Neural crest cell (in vitro differentiated cells): ENCODE results near the gene TTI1. TPM values are rescaled to one million over a fixed set of nuclear protein-coding genes. Genes with fewer than 3 reads are reported as not detected.
"Not testable (repeated sequence)": the region's sequence is repeated elsewhere in the genome, so short reads cannot be mapped to it uniquely, and the experiment has no call there.

Experiments
- DNase-seq: peaks from one replicate; pipeline ENCODE4 v3.0.0; 2021; ENCODE audit warnings: low read depth, mixed read lengths, low spot score
- H3K27ac Mint-ChIP-seq: one replicate; pipeline ENCODE4 v1.8.0; 2021; ENCODE audit warnings: mild to moderate bottlenecking, mixed read lengths; ENCODE audit not compliant: unreplicated experiment
- H3K27me3 Mint-ChIP-seq: 2 replicates; pipeline ENCODE4 v1.8.0; 2021; ENCODE audit warnings: low read depth, mild to moderate bottlenecking, mixed read lengths
- H3K36me3 Mint-ChIP-seq: 2 replicates; pipeline ENCODE4 v1.8.0; 2021; ENCODE audit warnings: low read depth, mild to moderate bottlenecking, mixed read lengths
- H3K4me1 Mint-ChIP-seq: 2 replicates; pipeline ENCODE4 v1.8.0; 2021; ENCODE audit warnings: mixed read lengths
- H3K4me3 Mint-ChIP-seq: one replicate; pipeline ENCODE4 v1.8.0; 2021; ENCODE audit warnings: mild to moderate bottlenecking, mixed read lengths
- H3K9me3 Mint-ChIP-seq: 2 replicates; pipeline ENCODE4 v1.8.0; 2021; ENCODE audit warnings: mixed read lengths
- total RNA-seq: library from RNA; stranded (reverse); gene quantifications from 2 replicates; pipeline ENCODE4 v1.2.1, GENCODE V29; 2021
- TF ChIP-seq, protein P1 (sequence below): fragments of 200-600 bp; sonication (generic); conservative IDR thresholded peaks from 2 replicates; pipeline ENCODE4 v1.5.0; 2021; ENCODE audit warnings: antibody characterized with exemption, mild to moderate bottlenecking

The TTI1 gene
- total RNA-seq, 1 donor from 2014 or later = 52.9 TPM

DNA sequence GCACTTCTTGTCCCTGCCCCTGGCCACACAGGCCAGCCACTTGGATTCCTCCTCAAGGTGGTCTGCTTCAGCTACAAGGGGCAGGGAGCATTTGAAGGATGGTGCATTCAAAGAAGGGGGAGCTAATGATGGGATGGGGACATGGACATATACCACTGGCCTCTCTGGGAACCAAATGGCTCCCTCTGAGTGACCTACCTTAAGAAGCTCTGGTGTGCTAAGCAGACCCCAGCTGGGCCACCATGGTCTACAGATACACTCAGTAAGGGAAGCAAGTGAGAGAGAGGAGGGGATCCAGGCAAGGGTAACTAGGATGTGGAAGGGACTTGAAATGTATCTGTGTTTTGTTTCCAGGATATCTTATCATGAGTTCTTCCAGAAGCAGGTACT is 62.4 kb downstream of the TTI1 start:
- Mint-ChIP-seq H3K27ac (peak overlapping the region; percentile 76), H3K4me3 (no peak overlapping the region), H3K4me1 (peaks cover 5% of the 10 kb centered on the region), H3K9me3 (peaks cover 10% of the 10 kb centered on the region), H3K27me3 (peaks cover 4% of the 10 kb centered on the region), H3K36me3 (peaks cover 8% of the 10 kb centered on the region)
- DNase-seq = no peak
- TF ChIP-seq, protein P1, sequence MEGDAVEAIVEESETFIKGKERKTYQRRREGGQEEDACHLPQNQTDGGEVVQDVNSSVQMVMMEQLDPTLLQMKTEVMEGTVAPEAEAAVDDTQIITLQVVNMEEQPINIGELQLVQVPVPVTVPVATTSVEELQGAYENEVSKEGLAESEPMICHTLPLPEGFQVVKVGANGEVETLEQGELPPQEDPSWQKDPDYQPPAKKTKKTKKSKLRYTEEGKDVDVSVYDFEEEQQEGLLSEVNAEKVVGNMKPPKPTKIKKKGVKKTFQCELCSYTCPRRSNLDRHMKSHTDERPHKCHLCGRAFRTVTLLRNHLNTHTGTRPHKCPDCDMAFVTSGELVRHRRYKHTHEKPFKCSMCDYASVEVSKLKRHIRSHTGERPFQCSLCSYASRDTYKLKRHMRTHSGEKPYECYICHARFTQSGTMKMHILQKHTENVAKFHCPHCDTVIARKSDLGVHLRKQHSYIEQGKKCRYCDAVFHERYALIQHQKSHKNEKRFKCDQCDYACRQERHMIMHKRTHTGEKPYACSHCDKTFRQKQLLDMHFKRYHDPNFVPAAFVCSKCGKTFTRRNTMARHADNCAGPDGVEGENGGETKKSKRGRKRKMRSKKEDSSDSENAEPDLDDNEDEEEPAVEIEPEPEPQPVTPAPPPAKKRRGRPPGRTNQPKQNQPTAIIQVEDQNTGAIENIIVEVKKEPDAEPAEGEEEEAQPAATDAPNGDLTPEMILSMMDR = no peak

DNA sequence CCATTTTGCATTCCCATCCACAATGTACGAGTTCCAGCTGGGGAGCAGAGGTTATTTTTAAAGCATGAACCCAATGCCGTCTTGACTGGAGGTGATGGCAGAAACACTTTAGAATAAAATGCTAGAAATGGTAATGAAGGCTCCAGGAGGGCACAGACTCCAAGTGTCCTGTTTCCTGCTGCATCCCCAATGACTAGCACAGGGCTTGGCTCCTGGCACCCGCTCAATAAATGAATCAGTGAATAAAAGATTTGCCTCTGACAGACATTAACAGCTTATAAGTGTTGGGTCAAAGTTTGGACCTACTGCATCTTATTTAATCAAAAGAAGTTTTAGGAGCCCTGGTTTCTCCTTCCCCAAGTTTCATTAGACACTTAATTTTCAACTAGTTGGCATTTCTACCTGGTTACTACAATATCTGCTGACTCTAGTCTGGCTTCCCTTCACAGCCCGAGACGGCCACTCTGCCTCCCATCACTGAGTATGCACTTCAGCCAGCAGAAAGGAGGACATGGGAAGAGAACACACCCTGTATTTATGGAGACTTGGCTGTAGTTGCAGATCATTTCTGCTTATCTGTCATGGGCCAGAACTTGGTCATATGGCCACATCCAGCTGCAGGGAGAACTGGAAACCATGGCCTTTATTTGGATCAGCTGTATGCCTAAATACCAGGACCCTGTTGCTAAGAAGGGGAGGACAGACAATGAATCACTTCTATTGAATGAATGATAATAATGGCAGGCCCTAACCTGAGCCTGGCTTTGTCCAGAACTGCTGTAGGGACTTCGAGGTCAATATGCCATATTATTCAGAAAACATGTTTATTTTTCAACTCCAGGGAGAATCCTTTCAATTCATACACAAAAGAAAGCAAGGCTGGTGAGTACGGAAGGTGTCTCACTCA is 63.1 kb downstream of the TTI1 start:
- TF ChIP-seq, protein P1 = no peak
- Mint-ChIP-seq H3K36me3 (peaks cover 8% of the 10 kb centered on the region), H3K27me3 (peaks cover 5% of the 10 kb centered on the region), H3K4me1 (peaks cover 5% of the 10 kb centered on the region), H3K9me3 (peaks cover 10% of the 10 kb centered on the region), H3K4me3 (no peak overlapping the region), H3K27ac (no peak overlapping the region)
- DNase-seq = no peak

DNA sequence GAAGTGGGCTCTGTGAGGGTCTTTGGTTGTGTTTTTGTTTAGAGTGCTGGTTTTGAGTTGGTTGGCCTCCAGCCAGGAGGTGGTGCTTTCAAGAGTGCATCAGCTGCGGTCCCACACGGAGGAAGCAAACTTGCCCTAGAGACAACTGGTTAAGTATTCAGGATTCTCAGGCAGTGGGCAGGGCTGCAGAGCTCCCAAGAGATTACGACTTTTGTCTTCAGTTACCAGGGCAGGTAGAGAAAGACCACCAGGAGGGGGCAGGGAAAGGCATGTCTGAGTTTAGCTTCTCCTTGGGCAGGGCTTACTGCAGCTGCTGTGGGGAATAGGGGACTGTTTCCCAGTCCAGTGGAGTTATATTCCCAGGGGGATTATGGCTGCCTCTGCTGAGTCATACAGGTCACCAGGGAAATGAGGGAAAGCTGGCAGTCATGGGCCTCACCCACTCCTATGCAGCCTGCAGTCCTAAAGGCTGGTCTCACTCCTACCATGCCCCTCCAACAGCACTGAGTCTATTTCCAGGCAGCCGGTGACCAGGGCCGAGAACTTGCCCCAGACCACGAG is 64.3 kb downstream of the TTI1 start:
- TF ChIP-seq, protein P1 = no peak
- H3K36me3 Mint-ChIP-seq = peaks cover 11% of the 10 kb centered on the region
- peaks cover 12% of the 10 kb centered on the region for H3K9me3 Mint-ChIP-seq
- no peak overlapping the region for H3K4me3 Mint-ChIP-seq
- H3K4me1 Mint-ChIP-seq = peaks cover 5% of the 10 kb centered on the region
- DNase-seq = no peak
- peak overlapping the region; percentile 73 for H3K27ac Mint-ChIP-seq
- H3K27me3 Mint-ChIP-seq = peaks cover 17% of the 10 kb centered on the region

DNA sequence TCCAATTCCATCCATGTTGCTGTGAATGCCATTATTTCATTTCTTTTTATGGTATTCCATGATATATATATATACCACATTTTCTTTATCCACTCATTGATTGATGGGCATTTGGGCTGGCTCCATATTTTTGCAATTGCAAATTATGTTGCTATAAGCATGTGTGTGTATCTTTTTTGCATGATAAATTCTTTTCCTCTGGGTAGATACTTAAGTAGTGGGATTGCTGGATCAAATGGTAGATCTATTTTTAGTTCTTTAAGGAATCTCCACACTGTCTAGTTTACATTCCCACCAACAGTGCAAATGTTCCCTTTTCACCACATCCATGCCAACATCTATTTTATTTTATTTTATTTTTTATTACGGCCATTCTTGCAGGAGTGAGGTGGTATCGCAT is 69.8 kb downstream of the TTI1 start:
- Mint-ChIP-seq H3K9me3 (peaks cover 14% of the 10 kb centered on the region), H3K27me3 (peaks cover 24% of the 10 kb centered on the region)
- not testable (repeated sequence) for DNase-seq, H3K27ac Mint-ChIP-seq, H3K4me3 Mint-ChIP-seq, H3K4me1 Mint-ChIP-seq, H3K36me3 Mint-ChIP-seq

DNA sequence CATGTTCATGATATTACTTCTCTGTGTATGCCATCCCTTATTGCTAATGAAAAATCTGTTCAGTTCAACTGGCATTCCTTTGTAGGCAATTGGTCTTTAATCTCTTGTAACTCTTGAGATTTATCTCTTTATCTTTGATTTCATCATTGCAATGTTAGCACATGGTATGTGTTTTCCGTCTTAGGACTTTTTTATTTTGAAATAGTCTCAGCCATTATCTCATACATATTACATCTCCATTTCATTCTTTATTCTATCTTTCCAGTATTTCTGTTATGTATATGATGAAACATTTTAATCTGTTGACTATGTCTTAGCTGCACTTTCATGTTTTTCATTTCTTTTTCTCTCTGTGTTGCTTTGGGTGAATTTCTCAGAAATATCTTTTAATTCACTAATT is 72.2 kb downstream of the TTI1 start:
- H3K27me3 Mint-ChIP-seq = peaks cover 24% of the 10 kb centered on the region
- no peak overlapping the region for H3K4me3 Mint-ChIP-seq
- H3K9me3 Mint-ChIP-seq = peaks cover 6% of the 10 kb centered on the region
- no peak overlapping the region for H3K27ac Mint-ChIP-seq
- no peak for DNase-seq
- H3K36me3 Mint-ChIP-seq = peaks cover 3% of the 10 kb centered on the region
- TF ChIP-seq, protein P1 = no peak
- no peaks in the 10 kb centered on the region for H3K4me1 Mint-ChIP-seq
